HepG2 (cell line): ENCODE results near the gene DCN. TPM values are rescaled to one million over a fixed set of nuclear protein-coding genes. Genes with fewer than 3 reads are reported as not detected.

Source experiments
- ATAC-seq: fragments of 200-7000 bp; cut with Tn5 transposase; 3 replicates; pipeline ENCODE4 v1.9.1; 2020; ENCODE audit warnings: mild to moderate bottlenecking, moderate library complexity
- BruUV-seq: library from RNA; stranded (reverse); fragments of 400-500 nt; replicated peaks from 2 replicates; lab custom pipeline; 2021; lab: Mats Ljungman, UMichigan
- CTCF ChIA-PET: fragments of 300-600 bp; formaldehyde crosslinking; extraction: SDS; loops from one replicate; lab custom pipeline; 2021; ENCODE audit warnings: low total read pairs, inconsistent platforms, low intra/inter-chr PET ratio; lab: Yijun Ruan, JAX
- POLR2A ChIA-PET: fragments of 350-600 bp; sonication (Branson Sonifier 250); formaldehyde crosslinking; loops from one replicate; lab custom pipeline; 2020; ENCODE audit warnings: antibody characterized with exemption, inconsistent platforms; lab: Yijun Ruan, JAX
- DNase-seq: peaks from one replicate; pipeline ENCODE4 v3.0.0-alpha.2; 2015; ENCODE audit warnings: low spot score
- FAIRE-seq: peaks from 3 replicates; lab custom pipeline; 2011; peaks lifted over from hg19 to GRCh38; lab: Jason Lieb, UNC
- H2AFZ ChIP-seq: one replicate; pipeline ENCODE4 v1.6.1; 2011; ENCODE audit warnings: low read length, inconsistent platforms
- H3K27ac ChIP-seq: fragments of 300-600 bp; 3 replicates; pipeline ENCODE4 v1.8.0; 2011; ENCODE audit warnings: mixed run types, mild to moderate bottlenecking, mixed read lengths, low read length, inconsistent platforms; ENCODE audit not compliant: insufficient read depth; ENCODE audit errors: extremely low read length
- H3K27me3 ChIP-seq, 2 experiments: fragments of 200-600 bp in 1 of 2; 2 replicates in 1 of 2; 3 replicates in 1 of 2; pipeline versions ENCODE4 v1.6.0 to v1.8.0; 2011; ENCODE audit warnings: low read length in 2 of 2, mild to moderate bottlenecking in 2 of 2, moderate library complexity in 2 of 2, inconsistent platforms in 1 of 2; ENCODE audit not compliant: insufficient read depth in 2 of 2, control insufficient read depth in 1 of 2
- H3K36me3 ChIP-seq, 2 experiments: fragments of 200-600 bp in 1 of 2; replicated peaks in 1 of 2; 2 replicates in 1 of 2; 3 replicates in 1 of 2; pipeline versions ENCODE4 v1.5.1 to v1.8.0; 2011; ENCODE audit warnings: low read length in 2 of 2, inconsistent platforms in 1 of 2; ENCODE audit not compliant: insufficient read depth in 2 of 2, control insufficient read depth in 1 of 2
- H3K4me1 ChIP-seq: 2 replicates; pipeline ENCODE4 v1.5.1; 2012; ENCODE audit warnings: low read length, inconsistent platforms; ENCODE audit not compliant: insufficient read depth
- H3K4me2 ChIP-seq: 2 replicates; pipeline ENCODE4 v1.6.0; 2011; ENCODE audit warnings: low read depth, low read length, inconsistent platforms
- H3K4me3 ChIP-seq, 3 experiments: fragments of 200-600 bp in 1 of 3; sonication (generic), shearing (Covaris generic) in 1 of 3; replicated peaks in 1 of 3; 2 replicates each; pipeline ENCODE4 v1.5.1; 2011 to 2016; ENCODE audit warnings: low read length in 3 of 3, inconsistent platforms in 2 of 3, low read depth in 2 of 3, mild to moderate bottlenecking in 2 of 3, control low read depth in 1 of 3, mixed read lengths in 1 of 3; ENCODE audit not compliant: insufficient read depth in 1 of 3
- H3K79me2 ChIP-seq: one replicate; pipeline ENCODE4 v1.6.1; 2011; ENCODE audit warnings: low read length, inconsistent platforms; ENCODE audit not compliant: insufficient read depth
- H3K9ac ChIP-seq: 2 replicates; pipeline ENCODE4 v1.6.0; 2011; ENCODE audit warnings: mild to moderate bottlenecking, low read depth, low read length, inconsistent platforms; ENCODE audit not compliant: insufficient read depth
- H3K9me3 ChIP-seq: 2 replicates; pipeline ENCODE4 v1.5.1; 2012; ENCODE audit warnings: mild to moderate bottlenecking, low read length
- H4K20me1 ChIP-seq: 2 replicates; pipeline ENCODE4 v1.6.0; 2011; ENCODE audit warnings: inconsistent platforms, mild to moderate bottlenecking, low read length, moderate library complexity; ENCODE audit not compliant: insufficient read depth
- CSRNP2 ChIP-seq: sonication (generic); formaldehyde crosslinking; conservative IDR thresholded peaks from 2 replicates; pipeline ENCODE4 v1.8.0; 2022; ENCODE audit warnings: low read depth, missing genetic modification reagents
- DNMT3B ChIP-seq: conservative IDR thresholded peaks from 2 replicates; pipeline ENCODE4 v1.6.1; 2016; ENCODE audit warnings: missing biosample characterization, control low read depth
- GZF1 ChIP-seq: sonication (generic); formaldehyde crosslinking; IDR thresholded peaks from 2 replicates; pipeline ENCODE4 v1.5.1; 2020; ENCODE audit warnings: mild to moderate bottlenecking, missing genetic modification reagents
- HMG20B ChIP-seq: conservative IDR thresholded peaks from 2 replicates; pipeline ENCODE4 v1.6.1; 2016; ENCODE audit warnings: missing genetic modification reagents, missing compliant biosample characterization
- POGK ChIP-seq: sonication (generic); formaldehyde crosslinking; conservative IDR thresholded peaks from 2 replicates; pipeline ENCODE4 v1.8.0; 2022; ENCODE audit warnings: mild to moderate bottlenecking, moderate library complexity, missing genetic modification reagents
- SRF ChIP-seq: IDR thresholded peaks from 2 replicates; pipeline ENCODE4 v1.6.1; 2011; ENCODE audit warnings: mild to moderate bottlenecking, low read depth, low read length, moderate library complexity
- TMF1 ChIP-seq: sonication (generic); formaldehyde crosslinking; IDR thresholded peaks from 2 replicates; pipeline ENCODE4 v1.8.1; 2022; ENCODE audit warnings: low read depth, missing genetic modification reagents
- YEATS4 ChIP-seq: sonication (generic); formaldehyde crosslinking; IDR thresholded peaks from 2 replicates; pipeline ENCODE4 v1.4.0; 2020; ENCODE audit warnings: missing genetic modification reagents, borderline replicate concordance
- ZBTB3 ChIP-seq: sonication (generic); formaldehyde crosslinking; IDR thresholded peaks from 2 replicates; pipeline ENCODE4 v1.4.0; 2020; ENCODE audit warnings: low read depth, mild to moderate bottlenecking, moderate library complexity, missing genetic modification reagents, borderline replicate concordance
- ZNF138 ChIP-seq: sonication (generic); formaldehyde crosslinking; IDR thresholded peaks from 2 replicates; pipeline ENCODE4 v1.5.0; 2020; ENCODE audit warnings: mild to moderate bottlenecking, low read depth, missing genetic modification reagents
- ZNF232 ChIP-seq: sonication (generic); formaldehyde crosslinking; IDR thresholded peaks from 2 replicates; pipeline ENCODE4 v1.4.0; 2020; ENCODE audit warnings: missing genetic modification reagents, borderline replicate concordance
- ZNF484 ChIP-seq: sonication (generic); formaldehyde crosslinking; IDR thresholded peaks from 2 replicates; pipeline ENCODE4 v1.5.1; 2020; ENCODE audit warnings: mild to moderate bottlenecking, low read depth, missing genetic modification reagents, borderline replicate concordance
- ZSCAN31 ChIP-seq: sonication (generic); formaldehyde crosslinking; IDR thresholded peaks from 2 replicates; pipeline ENCODE4 v1.5.0; 2020; ENCODE audit warnings: low read depth, mild to moderate bottlenecking, missing genetic modification reagents
- WGBS: methylation state at CpG from one replicate; pipeline ENCODE4 v1.1.6; 2017; ENCODE audit warnings: low lambda C conversion rate; 5-methylcytosine and 5-hydroxymethylcytosine counted together
- in situ Hi-C: cut with HindIII; loops from 2 replicates; pipeline ENCODE4 v1.10.0; 2017; ENCODE audit warnings: low pct_unique_long_range_greater_than_20kb; ENCODE audit not compliant: extremely low pct_ligation_motif_present
- intact Hi-C: fragments of 100-400 bp; cut with micrococcal nuclease; formaldehyde crosslinking; loops from one replicate; pipeline ENCODE4 v1.10.0; 2022; ENCODE audit not compliant: unreplicated experiment
- polyA plus RNA-seq, 8 experiments: library from polyadenylated mRNA; depleted of rRNA in 3 of 8; stranded (reverse) in 7 of 8; unstranded in 1 of 8; fragments of >200 nt; fragmentation: Illumina TruSeq in 4 of 8; extraction: Trizol in 4 of 8; gene quantifications; 2 replicates each; pipeline versions ENCODE4 v1.2.1 to v1.2.3, GENCODE V29; 2011 to 2016; ENCODE audit warnings: low read depth in 4 of 8, missing spikeins in 1 of 8, mixed read lengths in 1 of 8; ENCODE audit not compliant: insufficient read depth in 1 of 8
- total RNA-seq, 5 experiments: library from RNA; depleted of rRNA; stranded (reverse); fragments of >200 nt; fragmentation: Illumina TruSeq; extraction: Trizol; gene quantifications; 2 replicates each; pipeline ENCODE4 v1.2.3, GENCODE V29; 2016; ENCODE audit warnings: low read depth in 1 of 5

The DCN gene
- total and polyA plus RNA-seq, 2 of the 13 experiments (the other 11 are each of a cell fraction or from before 2014, with no cell fraction given): not detected

- H3K4me3 ChIP-seq: no peak overlapping the region
- ChIA-PET POLR2A (no interaction called here), CTCF (no interaction called here)
- TF ChIP-seq ZBTB3 (CRISPR knock-in tag): no peak
- no peaks in the 10 kb centered on the region for H3K79me2 ChIP-seq
- in situ Hi-C loops (no loop called here), intact Hi-C loops (no loop called here)
- no peaks in the 10 kb centered on the region for H3K4me1 ChIP-seq
- no peaks in the 10 kb centered on the region for H3K9me3 ChIP-seq
- no peak overlapping the region for H3K4me2 ChIP-seq
- no peak for DNase-seq
- H3K36me3 ChIP-seq: no peaks in the 10 kb centered on the region
- H3K9ac ChIP-seq: no peak overlapping the region
- H3K27me3 ChIP-seq: no peaks in the 10 kb centered on the region
- H2AFZ ChIP-seq: no peak overlapping the region
- no peaks in the 10 kb centered on the region for H4K20me1 ChIP-seq
- WGBS: 3% methylated on average over 1 of the region's 1 CpG
- no peak overlapping the region for H3K27ac ChIP-seq
- no TSS peak for BruUV-seq
- FAIRE-seq: no peak
- ATAC-seq: no peak
These were observed 41.8 kb upstream of the DCN start for GRCh38 chr12:91224401-91224800.

DNA sequence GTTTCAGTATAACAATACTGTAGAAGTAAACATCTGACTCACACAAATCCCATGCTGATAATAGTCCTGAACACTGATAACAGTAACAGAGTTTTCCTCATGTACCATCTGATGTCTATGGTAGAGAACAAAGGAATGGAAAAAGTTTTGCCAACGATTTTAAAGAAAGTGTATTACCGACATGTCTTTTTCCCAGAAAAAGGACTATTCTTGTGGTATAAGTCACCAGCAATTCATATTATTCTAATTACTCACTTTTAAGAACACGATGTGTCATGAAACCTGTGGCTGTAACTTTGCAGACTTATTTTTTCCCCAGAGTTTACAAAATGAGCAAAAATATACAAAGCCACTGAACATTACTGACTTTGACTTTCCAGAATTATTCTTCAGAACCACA is 40.1 kb upstream of the DCN start:
- H3K9me3 ChIP-seq: no peaks in the 10 kb centered on the region
- BruUV-seq: no TSS peak
- H3K79me2 ChIP-seq: no peaks in the 10 kb centered on the region
- H3K4me1 ChIP-seq: no peaks in the 10 kb centered on the region
- POLR2A ChIA-PET: no interaction called here
- H3K27ac ChIP-seq: no peak overlapping the region
- CTCF ChIA-PET: no interaction called here
- 5% methylated on average over 3 of the region's 3 CpGs for WGBS
- no peak overlapping the region for H2AFZ ChIP-seq
- DNase-seq: no peak
- intact Hi-C loops (no loop called here), in situ Hi-C loops (no loop called here)
- H3K27me3 ChIP-seq: no peaks in the 10 kb centered on the region
- no peak overlapping the region for H3K9ac ChIP-seq
- H3K4me3 ChIP-seq: no peak overlapping the region
- ATAC-seq: no peak
- FAIRE-seq: no peak
- H4K20me1 ChIP-seq: no peaks in the 10 kb centered on the region
- no peak overlapping the region for H3K4me2 ChIP-seq
- no peaks in the 10 kb centered on the region for H3K36me3 ChIP-seq
- TF ChIP-seq POGK (CRISPR knock-in tag) (no peak), YEATS4 (CRISPR knock-in tag) (no peak), HMG20B (no peak), CSRNP2 (CRISPR knock-in tag) (no peak), ZNF232 (CRISPR knock-in tag) (no peak), ZNF484 (no peak), GZF1 (no peak), DNMT3B (CRISPR knock-in tag) (no peak), ZSCAN31 (CRISPR knock-in tag) (no peak), ZNF138 (no peak), TMF1 (CRISPR knock-in tag) (no peak), SRF (no peak)
